HG02763 (cell line): ENCODE measurements around the gene TBC1D4.
"Not testable (repeated sequence)": the region's sequence is repeated elsewhere in the genome, so short reads cannot be mapped to it uniquely, and the experiment has no call there.

Source experiments
- ATAC-seq: cut with Tn5 transposase; IDR thresholded peaks from one replicate; pipeline ENCODE4 v1.9.1; 2021; ENCODE audit warnings: mild to moderate bottlenecking, moderate library complexity; ENCODE audit not compliant: unreplicated experiment

Gene TBC1D4

DNA sequence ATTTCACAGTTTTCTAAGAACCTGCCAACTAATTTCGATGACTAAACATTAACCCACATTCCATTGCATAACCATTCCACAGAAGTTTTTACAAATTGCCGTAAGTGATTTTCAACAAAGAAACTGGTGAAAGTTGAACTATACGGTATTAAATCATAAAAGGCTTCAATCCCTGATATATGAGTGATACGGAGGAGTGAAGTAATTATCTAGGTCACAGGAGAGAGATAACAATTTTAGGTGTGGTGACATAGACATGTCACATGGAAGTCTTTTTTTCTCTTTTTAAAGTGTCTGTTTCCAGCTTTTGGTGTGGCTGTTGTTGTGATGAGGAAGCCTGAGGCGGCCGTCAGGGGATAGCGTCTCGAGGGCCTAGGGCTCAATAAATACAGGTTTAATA, 29.4 kb downstream of the TBC1D4 start:
- ATAC-seq: no peak

DNA sequence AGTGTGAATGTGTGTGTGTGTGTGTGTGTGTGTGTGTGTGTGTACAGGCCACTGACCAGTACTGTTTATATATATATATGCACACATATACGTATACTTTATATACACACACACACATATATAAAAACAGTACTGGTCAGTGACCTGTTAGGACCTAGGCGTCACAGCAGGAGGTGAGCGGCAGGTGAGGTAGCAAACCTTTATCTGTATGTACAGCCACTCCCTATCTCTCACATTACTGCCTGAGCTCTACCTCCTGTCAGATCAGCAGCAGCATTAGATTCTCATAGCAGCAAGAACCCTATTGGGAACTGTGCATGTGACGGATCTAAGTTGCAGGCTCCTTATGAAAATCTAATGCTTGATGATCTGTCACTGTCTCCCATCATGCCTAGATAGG, 34.5 kb downstream of the TBC1D4 start:
- no peak for ATAC-seq

DNA sequence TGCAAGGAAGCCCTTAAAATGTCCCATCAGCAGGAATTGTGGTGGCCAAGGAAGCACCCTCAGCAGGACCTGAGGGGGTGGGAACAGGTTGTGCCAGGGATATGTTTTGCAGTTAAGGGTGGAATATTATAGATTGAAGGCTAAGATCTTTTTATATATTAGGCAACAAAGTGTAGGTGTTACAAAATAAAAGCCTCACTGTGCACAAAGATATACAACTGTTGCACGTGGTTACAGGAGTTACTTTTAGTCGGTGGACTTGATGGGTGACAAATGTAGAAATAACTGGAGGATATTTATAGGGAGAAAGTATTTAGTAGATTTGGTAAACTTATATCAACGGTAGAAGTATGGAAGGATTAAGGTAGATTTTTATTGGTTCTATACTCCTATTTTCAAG, 35.1 kb downstream of the TBC1D4 start:
- no peak for ATAC-seq

DNA sequence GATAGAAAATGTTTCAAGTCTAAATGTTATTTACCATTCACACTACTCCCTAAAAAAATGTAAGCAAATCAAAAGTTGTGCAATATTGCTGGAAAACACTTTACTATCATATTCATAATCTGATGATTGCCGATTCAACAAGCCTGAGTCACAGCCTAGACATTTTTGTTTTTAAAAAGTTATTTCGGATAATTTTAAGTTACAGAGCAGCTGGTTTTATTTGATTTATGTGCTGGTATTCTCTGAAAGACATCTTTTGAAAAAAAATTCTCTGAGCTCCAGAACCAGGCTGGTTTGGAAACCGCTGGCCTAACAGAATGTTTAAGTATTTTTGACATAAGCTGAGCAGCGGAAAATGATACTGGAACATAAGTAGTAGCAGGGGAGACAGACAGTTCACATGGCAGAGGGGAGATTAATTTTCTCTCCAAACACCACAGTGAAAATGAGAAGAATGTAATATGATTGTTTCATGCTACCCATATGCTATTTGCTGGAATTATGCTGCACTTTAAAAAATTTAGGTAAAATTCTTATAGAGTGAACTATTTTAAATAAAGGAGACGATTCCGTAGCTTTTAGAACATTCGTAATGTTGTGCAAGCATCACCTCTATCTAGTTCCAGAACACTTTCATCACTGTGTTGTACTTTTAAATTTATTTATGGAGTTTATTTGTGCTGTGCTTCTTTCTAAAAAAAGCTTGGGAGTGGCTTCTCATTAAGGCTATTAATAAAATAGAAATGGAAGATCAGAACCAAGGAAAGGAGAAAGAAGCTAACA, 36.1 kb downstream of the TBC1D4 start:
- ATAC-seq: no peak

DNA sequence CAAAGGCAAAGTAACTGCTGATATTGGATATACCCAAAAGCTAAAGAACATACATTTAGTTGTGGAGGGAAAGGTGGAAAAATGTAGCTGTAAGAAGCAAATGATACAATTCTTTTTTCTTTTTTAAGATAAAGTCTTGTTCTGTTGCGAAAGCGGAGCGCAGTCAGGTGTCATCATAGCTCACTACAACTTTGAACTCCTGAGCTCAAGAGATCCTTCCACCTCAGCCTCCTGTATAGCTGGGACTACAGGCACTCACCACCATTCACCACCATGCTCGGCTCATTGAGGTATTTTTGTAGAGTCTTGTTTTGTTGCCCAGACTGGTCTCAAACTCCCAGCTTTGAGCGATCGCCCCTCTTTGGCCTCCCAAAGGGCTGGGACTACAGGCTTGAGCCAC, 38.0 kb downstream of the TBC1D4 start:
- no peak for ATAC-seq

DNA sequence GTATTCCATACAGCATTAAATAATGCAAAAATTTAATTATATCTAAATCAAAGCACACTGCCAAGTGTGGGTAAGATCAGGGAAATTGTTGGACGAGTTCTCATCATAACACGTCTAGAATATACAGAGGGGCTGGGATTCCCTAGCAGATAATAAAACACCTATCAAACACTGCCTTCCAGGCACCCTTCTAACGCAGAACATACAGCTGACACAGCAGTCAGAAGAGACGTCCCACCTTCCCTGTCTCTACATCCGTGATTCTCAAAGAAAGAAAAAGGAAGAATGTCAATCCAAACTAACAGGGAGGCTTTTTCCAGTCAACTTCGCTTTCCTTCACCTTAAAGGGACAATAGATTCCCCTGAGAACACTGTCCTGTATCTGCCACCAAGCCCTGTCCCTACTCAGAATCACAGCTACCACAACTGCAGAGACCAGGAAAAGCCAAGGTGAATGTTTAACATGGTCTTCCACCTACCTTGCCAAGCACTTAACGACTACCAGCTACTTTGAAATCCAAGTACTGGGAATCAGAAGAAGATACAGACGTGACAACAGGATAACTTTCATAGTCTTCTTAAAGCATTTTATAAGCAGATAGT, 38.5 kb downstream of the TBC1D4 start:
- no peak for ATAC-seq

DNA sequence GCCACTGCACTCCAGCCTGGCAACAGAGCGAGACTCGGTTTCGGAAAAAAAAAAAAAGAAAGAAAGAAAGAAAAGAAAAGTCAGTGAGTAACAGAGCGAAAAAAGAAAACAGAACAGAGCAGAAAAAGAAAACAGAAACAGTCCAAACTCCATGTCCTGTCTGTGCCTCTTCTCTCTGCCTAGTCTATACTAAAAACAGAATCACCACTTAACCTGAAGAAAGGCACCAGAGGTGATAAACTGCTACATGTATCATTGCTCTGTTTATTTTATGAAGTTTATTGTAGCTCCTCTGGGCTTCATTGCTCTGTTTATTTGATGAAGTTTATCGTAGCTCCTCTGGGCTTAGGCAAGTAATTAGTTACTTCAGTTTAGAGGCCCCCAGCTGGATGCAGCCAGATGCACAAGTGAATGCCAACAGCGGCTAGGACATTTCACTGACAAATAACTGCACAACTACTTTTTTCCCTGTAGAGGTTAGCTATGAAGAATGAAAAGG, 39.2 kb downstream of the TBC1D4 start:
- no peak for ATAC-seq

DNA sequence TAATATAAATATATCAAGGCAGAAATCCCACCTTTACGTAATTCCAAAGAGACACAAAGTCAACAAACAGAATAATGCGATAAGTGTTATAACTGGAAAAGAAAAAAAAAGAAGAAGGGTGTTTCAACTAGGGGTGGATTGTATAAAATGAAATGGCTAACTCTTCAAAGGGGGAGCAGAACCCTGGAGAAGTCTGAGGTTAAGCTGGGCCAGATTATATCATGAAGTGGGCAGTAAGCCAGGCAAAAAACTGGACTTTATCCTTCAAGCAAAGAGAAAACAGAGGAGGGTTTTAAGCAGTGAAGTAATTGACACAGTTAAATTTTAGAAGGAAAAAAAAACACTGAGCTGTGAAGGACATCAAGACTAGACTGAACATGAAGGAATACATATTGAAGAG, 41.9 kb downstream of the TBC1D4 start:
- no peak for ATAC-seq

DNA sequence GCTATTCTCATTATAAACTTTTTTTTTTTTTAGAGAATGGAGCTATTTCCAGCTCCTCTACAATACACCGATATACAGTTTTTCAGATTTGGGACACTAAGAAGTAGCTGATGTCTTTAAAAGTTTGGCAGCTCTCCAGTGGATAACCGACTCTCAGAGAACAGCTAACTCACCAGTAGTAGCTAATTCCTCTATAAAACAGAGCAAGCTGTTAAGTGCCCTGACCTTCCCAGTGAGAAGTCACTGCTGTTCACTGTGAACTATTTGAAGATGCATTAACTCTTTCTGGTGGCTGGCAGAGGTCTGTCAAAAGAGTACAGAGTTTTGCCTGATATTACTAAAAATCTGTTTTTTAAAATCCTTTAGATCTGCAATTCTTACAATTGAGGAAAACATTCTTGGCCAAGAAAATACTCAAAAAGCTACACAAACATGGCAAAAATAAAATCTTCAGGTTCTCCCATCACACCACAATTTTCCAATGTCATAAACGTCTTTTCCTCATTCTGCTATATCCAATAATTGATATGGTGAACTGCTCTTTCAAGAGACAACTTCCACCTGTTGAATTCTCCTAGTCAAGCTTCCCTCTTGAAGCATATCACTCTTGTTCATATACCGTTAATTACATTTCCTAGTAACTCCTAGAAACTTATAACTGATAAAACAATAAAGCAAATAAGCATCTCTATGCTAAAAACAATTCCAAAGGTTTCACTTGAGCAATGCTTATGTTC, 44.2 kb downstream of the TBC1D4 start:
- no peak for ATAC-seq

DNA sequence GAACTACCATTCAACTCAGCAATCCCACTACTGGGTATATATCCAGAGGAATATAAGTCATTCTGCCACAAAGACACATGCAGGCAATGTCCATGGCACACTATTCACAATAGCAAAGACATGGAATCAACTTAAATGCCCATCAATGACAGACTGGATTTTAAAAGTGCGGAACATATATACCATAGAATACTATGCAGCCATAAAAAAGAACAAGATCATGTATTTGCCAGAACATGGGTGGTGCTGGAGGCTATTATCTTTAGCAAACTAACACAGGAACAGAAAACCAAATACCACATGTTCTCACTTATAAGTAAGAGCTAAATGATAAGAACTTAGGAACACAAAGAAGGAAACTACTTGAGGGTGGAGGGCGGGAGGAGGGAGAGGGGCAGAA, 47.8 kb downstream of the TBC1D4 start:
- not testable (repeated sequence) for ATAC-seq

DNA sequence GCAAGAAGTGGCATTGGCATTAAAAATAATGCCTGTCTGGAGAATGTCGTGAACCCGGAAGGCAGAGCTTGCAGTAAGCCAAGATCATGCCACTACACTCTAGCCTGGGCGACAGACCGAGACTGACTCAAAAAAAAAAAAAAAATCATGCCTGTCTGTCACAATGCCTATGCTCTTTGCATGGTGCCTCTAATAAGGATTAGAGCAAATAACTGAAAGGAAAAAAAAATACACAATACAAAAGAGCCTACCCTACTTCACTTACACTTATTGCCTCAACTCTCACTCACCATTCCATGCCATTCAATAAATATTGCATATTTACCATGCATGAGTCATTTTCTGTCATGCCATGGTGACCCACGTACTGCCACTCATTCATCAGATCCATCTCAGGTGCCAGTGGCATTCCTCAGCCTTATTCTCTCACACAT, 49.1 kb downstream of the TBC1D4 start:
- ATAC-seq: no peak

DNA sequence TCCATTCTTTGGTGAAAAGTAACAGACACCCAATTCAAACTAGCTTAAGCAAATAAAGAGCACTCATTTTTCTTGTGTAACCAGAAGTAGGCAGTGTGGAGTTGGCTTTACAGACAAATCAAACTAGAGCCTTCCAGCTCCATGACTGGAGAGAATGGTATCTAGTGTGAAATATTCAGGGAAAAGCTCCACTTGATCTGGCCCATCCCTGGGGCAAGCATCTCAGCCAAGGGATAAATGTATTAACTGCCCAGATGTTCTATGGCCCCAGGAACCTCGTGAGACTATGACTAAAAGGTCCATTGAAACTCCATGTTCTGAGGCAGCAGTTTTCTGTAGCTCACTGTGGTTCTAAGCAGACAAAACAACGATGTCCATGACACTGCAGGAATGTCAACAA, 49.9 kb downstream of the TBC1D4 start:
- ATAC-seq: no peak

DNA sequence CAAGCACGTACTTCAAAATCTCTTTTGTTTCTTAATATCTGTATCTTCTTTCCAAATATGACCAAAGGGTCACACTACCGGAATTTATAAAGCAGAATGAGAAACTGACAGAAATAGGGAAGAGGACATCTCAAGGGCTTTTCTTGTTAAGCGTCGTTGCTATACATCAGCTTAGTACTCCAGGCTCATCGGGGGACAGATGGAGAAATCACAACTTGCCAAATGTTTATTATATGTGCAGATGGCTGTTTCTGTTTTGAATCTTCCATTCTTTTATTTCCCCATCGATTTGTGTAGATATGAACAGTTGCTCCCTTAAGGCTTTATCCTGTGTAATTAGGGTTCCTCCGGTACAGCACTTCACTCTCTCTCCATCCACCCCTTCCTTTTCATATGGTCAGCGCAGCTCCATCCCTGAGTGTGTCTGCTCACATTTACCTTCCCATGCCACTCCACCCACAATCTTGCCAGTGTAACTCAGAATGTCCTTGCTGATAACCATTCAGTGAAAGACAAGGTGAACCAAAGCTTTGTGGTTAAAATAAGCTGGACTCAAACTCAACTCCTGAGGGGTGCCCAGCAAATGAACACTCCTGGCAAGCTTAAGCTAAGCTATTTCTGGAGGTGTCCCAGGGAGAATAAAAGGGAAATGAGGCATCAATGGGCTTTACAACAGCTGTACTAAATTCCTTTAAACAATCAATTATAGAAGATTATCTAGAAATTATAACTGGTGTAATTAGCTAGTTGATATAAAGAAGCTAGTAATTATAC, 51.3 kb downstream of the TBC1D4 start:
- no peak for ATAC-seq

DNA sequence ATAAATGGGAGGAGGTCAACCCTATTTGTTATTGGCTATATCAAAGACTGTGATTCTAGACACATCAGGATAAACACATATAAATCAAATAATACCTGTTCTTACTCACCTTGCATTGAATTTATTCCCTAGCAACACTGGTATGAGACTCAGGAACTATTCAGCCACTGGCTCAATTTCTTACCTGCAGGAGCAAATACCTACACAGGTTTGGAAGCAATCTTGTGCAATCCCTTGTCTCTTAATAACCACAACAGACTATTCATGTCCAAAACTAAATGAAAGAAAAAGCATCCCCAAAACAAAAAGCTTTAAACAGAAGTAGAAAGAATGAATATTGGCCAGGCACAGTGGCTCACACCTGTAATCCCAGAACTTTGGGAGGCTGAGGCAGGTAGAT, 55.5 kb downstream of the TBC1D4 start:
- ATAC-seq: no peak

DNA sequence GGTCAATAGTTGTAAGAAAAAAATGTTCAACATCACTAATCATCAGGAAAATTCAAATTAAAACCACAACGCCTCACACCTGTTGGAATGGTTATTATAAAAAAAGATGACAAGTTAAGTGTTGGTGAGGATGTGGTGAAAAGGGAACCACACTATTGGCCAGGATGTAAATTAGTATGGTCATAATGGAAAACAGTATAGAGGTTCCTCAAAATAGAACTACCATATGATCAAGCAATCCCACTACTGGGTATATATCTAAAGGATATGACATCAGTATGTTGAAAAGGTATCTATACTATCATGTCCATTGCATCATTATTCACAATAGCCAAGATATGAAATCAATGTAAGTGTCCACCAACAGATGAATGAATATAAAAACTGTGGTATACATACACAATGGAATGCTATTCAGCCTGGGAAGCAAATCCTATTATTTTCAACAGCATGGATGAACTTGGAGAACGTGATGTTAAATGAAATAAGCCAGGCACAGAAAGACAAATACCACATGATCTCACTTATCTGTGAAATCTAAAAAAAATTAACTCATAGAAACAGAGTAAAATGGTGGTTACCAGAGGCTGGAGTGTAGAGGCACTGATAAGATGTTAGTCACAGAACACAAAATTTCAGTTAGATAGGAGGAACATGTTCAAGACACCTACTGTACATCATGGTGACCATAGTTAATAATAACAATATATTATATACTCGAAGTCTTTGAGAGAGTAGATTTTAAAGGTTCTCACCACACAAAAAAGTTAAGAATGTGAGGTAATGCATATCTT, 56.6 kb downstream of the TBC1D4 start:
- peak; percentile 85 for ATAC-seq

DNA sequence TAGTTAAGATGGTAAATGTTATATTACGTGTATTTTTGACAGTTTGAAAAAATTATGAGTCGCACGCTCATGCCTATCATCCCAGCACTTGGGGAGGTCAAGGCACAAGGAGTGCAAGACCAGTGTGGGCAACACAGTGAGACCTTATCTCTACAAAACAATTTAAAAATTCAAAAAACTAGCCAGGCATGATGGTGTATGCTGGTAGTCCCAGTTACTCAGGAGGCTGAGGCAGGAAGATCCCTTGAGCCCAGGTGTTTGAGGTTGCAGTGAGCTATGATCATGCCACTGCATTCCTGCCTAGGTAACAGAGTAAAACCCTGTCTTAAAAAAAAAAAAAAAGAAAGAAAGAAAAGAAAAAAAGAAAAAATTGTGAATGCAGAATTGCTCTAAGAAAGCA, 58.0 kb downstream of the TBC1D4 start:
- ATAC-seq: no peak

DNA sequence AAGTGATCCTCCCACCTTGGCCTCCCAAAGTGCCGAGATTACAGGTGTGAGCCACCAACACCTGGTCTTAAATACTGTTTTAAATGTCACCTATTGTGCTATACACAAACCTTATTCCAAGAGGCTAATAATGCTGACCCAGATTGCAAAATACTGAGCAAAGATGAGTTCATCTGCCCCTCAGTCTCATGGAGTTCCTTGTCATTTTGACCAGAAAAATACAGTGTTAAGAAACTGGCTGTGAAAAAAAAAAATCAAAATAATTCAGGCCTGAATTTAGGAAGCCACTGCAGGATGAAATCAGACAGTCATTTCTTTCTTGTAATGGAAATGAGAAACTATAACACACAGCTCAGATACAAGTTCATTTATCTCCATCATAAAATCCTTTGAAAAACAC, 59.9 kb downstream of the TBC1D4 start:
- ATAC-seq: no peak

DNA sequence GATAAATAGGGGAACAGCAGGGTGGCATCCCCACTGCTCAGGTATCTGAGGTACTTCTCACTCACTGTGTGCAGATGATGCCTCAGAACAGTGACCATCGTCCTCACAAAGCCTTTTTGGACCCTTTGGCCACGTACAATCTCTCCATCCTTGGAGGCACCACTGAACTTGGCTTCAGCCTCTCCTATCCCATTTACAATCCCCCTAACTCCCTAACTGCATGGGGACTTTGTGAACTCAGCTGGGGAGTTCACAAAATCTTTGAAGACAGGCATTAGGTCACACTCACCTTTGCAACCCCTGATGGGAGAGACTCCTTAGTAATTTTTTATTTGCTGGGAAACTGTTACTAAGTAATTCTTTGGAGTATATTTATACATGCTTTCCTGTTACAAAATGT, 60.8 kb downstream of the TBC1D4 start:
- no peak for ATAC-seq

DNA sequence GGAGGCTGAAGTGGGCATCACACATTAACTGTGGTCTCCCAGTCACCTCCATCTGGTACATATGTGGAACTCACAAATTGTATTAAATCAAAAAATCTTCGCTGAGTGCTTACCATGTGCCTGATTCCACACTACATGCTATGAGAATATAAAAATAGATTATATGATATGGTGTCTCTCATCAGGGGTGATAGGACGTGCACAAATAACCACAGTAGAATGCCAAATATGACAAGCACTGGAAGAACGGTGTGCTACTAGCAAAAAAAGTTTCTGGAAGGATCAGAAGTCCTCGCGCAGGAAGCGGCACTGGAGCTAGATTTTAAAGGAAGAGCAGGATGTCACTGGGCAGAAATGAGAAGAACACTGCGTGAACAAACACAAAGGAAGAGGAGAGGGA, 62.3 kb downstream of the TBC1D4 start:
- no peak for ATAC-seq

DNA sequence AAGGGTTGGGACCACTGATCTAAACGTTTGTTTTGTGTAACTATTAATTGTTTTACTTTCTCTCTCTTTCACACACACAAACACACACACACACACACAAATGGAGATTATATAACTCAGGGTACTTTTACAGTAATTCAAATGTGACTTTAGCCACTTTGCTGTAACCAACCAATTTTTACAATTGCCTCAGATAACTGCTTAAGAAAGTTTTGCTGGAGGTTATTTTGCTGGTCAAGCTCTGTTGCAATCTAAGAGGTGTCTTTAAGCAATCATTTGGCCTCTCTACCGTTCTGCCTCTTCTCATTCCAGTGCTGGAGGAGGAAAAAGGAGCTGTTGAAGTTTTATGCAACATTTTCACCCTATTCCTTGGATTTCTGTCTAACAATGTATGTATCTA, 63.0 kb downstream of the TBC1D4 start:
- ATAC-seq: no peak
